Measurements from ENCODE around the gene SVIL. TPM values are rescaled to one million over a fixed set of nuclear protein-coding genes. Genes with fewer than 3 reads are reported as not detected.
A peak's percentile ranks its signal among the peaks of the same experiment; 100 is the strongest.
"Not testable (repeated sequence)": the region's sequence is repeated elsewhere in the genome, so short reads cannot be mapped to it uniquely, and the experiment has no call there.

The SVIL gene
- total and polyA plus RNA-seq, 2 experiments from 2014 or later: 5.9 to 7.3 TPM

- no peak overlapping the region for H3K4me3 ChIP-seq
- DNase-seq: no peak
- H3K27ac ChIP-seq: no peak overlapping the region
- H3K9me3 ChIP-seq (ENCODE audit: low read depth): no peaks in the 10 kb centered on the region
- no peaks in the 10 kb centered on the region for H4K20me1 ChIP-seq (ENCODE audit: insufficient read depth)
- 75 to 78% methylated on average over 9 of the region's 9 CpGs for WGBS, 2 experiments (ENCODE audit: low coverage in 1 of 2, low lambda C conversion rate in 2 of 2, missing lambda C conversion rate in 2 of 2)
- no peaks in the 10 kb centered on the region for H3K79me2 ChIP-seq (ENCODE audit: insufficient read depth)
- H3K4me2 ChIP-seq (ENCODE audit: unreplicated experiment): no peak overlapping the region
- H3K4me1 ChIP-seq (ENCODE audit: insufficient read depth): 0 out of 2 replicates have a peak, but pooled peaks cover 4% of the 10 kb centered on the region
- no peaks in the 10 kb centered on the region for H3K9me2 ChIP-seq (ENCODE audit: insufficient read depth)
- no peaks in the 10 kb centered on the region for H3F3A ChIP-seq (ENCODE audit: insufficient read depth)
- TF ChIP-seq EZH2phosphoT487 (IDR thresholded peaks at IDR 0.05; ENCODE audit: insufficient read depth, low read depth): no peak
- no peak for TF ChIP-seq EZH2 (IDR thresholded peaks at IDR 0.05; ENCODE audit: insufficient read depth, poor library complexity, severe bottlenecking)
- in situ Hi-C loops (cut with MboI): no loop called here
- no peaks in the 10 kb centered on the region for H3K27me3 ChIP-seq (replicated peaks; ENCODE audit: insufficient read depth)
- no peaks in the 10 kb centered on the region for H3K36me3 ChIP-seq (ENCODE audit: low read depth)
- H3K9ac ChIP-seq: no peak overlapping the region
- no peak overlapping the region for H2AFZ ChIP-seq
These were observed 120.5 kb downstream of the SVIL start for GRCh38 chr10:29514306-29514705.

DNA sequence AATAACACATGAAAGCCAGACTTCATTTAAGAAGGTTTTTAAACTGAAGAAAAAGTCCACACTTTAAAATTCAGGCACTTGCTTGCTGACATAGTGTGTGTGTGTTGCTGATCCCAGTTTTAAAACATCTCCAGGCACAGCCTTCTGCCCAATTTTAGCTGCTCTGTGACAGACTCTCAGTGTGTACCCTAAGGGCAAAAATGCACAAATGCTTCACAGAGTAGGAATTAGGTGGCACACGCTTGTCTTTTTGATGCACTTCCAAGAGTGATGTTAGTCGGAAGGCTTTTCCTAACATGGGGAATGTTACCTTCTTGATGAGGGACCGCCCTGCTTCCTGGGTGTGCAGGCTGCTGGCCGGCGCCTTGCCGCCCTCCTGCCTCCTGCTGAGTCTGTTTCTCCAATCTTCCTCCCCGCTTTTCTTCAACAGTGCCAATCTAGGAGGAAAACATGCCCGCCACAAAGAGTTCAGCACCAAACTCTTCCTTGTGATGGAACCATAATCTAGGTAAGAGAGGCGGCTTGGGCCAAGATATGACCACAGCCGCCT is 122.3 kb downstream of the SVIL start:
- Histone ChIP-seq H3K4me1 (ENCODE audit: insufficient read depth) (0 out of 2 replicates have a peak, but pooled peaks cover 4% of the 10 kb centered on the region), H2AFZ (no peak overlapping the region), H3K9me2 (ENCODE audit: insufficient read depth) (no peaks in the 10 kb centered on the region), H4K20me1 (ENCODE audit: insufficient read depth) (no peaks in the 10 kb centered on the region), H3K36me3 (ENCODE audit: low read depth) (no peaks in the 10 kb centered on the region), H3K79me2 (ENCODE audit: insufficient read depth) (no peaks in the 10 kb centered on the region), H3K4me3 (no peak overlapping the region), H3K9me3 (ENCODE audit: low read depth) (no peaks in the 10 kb centered on the region), H3K9ac (no peak overlapping the region), H3K4me2 (ENCODE audit: unreplicated experiment) (no peak overlapping the region), H3K27me3 (replicated peaks; ENCODE audit: insufficient read depth) (no peaks in the 10 kb centered on the region), H3F3A (ENCODE audit: insufficient read depth) (no peaks in the 10 kb centered on the region), H3K27ac (no peak overlapping the region)
- TF ChIP-seq EZH2 (IDR thresholded peaks at IDR 0.05; ENCODE audit: insufficient read depth, poor library complexity, severe bottlenecking): no peak
- TF ChIP-seq EZH2phosphoT487 (IDR thresholded peaks at IDR 0.05; ENCODE audit: insufficient read depth, low read depth): no peak
- 89% methylated on average over 10 of the region's 10 CpGs for WGBS, 2 experiments (ENCODE audit: low coverage in 1 of 2, low lambda C conversion rate in 2 of 2, missing lambda C conversion rate in 2 of 2)
- in situ Hi-C loops (cut with MboI): no loop called here
- DNase-seq: no peak

DNA sequence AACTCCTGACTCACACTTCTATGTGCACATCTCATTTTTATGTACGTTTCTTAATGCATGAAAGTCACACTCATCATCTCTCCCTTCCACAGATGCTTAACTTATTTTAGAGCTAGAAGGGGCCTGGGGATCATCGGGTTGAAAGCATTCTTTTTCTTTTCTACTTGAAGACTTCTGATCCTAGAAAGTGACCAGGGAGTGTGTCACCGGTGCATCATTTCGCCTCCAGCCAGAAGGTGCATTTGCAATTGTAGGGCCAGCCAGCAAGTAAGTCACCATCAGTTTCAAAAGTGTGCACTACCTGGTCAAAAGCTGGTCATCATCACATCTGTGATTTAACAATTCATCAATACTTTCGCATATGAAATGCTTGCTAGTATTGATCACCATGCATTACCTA is 123.0 kb downstream of the SVIL start:
- H3K9me2 ChIP-seq (ENCODE audit: insufficient read depth): not testable (repeated sequence)

GRCh38 chr10:29510483-29511157 is 124.2 kb downstream of the SVIL start:
- H3K36me3 ChIP-seq (ENCODE audit: low read depth); H3K4me1 ChIP-seq (ENCODE audit: insufficient read depth); H3F3A ChIP-seq (ENCODE audit: insufficient read depth); H3K79me2 ChIP-seq (ENCODE audit: insufficient read depth); H3K9me2 ChIP-seq (ENCODE audit: insufficient read depth); H4K20me1 ChIP-seq (ENCODE audit: insufficient read depth); DNase-seq; in situ Hi-C loops (cut with MboI); H3K27me3 ChIP-seq (replicated peaks; ENCODE audit: insufficient read depth); H3K9ac ChIP-seq; H3K4me3 ChIP-seq; H2AFZ ChIP-seq; H3K4me2 ChIP-seq (ENCODE audit: unreplicated experiment); H3K27ac ChIP-seq; H3K9me3 ChIP-seq (ENCODE audit: low read depth): not testable (repeated sequence)
- WGBS, 2 experiments (ENCODE audit: low coverage in 1 of 2, low lambda C conversion rate in 2 of 2, missing lambda C conversion rate in 2 of 2): 89 to 94% methylated on average over 5 to 8 of the region's 24 CpGs

More for the DNA sequence above, 123.0 kb downstream of the SVIL start:
- H3F3A ChIP-seq (ENCODE audit: insufficient read depth); H3K4me2 ChIP-seq (ENCODE audit: unreplicated experiment); H3K4me1 ChIP-seq (ENCODE audit: insufficient read depth); in situ Hi-C loops (cut with MboI); H4K20me1 ChIP-seq (ENCODE audit: insufficient read depth); H2AFZ ChIP-seq; H3K4me3 ChIP-seq; H3K79me2 ChIP-seq (ENCODE audit: insufficient read depth); H3K9me3 ChIP-seq (ENCODE audit: low read depth); H3K36me3 ChIP-seq (ENCODE audit: low read depth); H3K27ac ChIP-seq; H3K27me3 ChIP-seq (replicated peaks; ENCODE audit: insufficient read depth); H3K9ac ChIP-seq: not testable (repeated sequence)
- DNase-seq: peak; percentile 18
- 69 to 79% methylated on average over 5 of the region's 5 CpGs for WGBS, 2 experiments (ENCODE audit: low coverage in 1 of 2, low lambda C conversion rate in 2 of 2, missing lambda C conversion rate in 2 of 2)

Data from GM23248 (cell line).